HCT116 (cell line): Measurements from ENCODE around the gene OXCT1. TPM values are rescaled to one million over a fixed set of nuclear protein-coding genes. Genes with fewer than 3 reads are reported as not detected.

Experiments used
- ATAC-seq: fragments of 200-7000 bp; cut with Tn5 transposase; 2 replicates; pipeline ENCODE4 v1.9.1; 2020; ENCODE audit warnings: mild to moderate bottlenecking, moderate library complexity
- BruUV-seq: library from RNA; stranded (reverse); fragments of 400-500 nt; replicated peaks from 2 replicates; lab custom pipeline; 2021; lab: Mats Ljungman, UMichigan
- CTCF ChIA-PET: fragments of 300-600 bp; sonication (Branson Sonifier 250); formaldehyde crosslinking; loops from one replicate; lab custom pipeline; 2021; ENCODE audit warnings: antibody characterized with exemption; lab: Charles Lee
- POLR2A ChIA-PET: fragments of 300-600, 350-600 bp; sonication (Branson Sonifier 250); formaldehyde crosslinking; loops from one replicate; lab custom pipeline; 2021; ENCODE audit warnings: antibody characterized with exemption; lab: Charles Lee
- RAD21 ChIA-PET, 2 experiments: fragments of 300-600 bp; sonication (Branson Sonifier 250); formaldehyde crosslinking; loops; one replicate each; lab custom pipeline; 2023; ENCODE audit warnings: low total read pairs in 2 of 2; ENCODE audit not compliant: uncharacterized antibody in 2 of 2, unreplicated experiment in 2 of 2, low non-redundant PET in 1 of 2; lab: Charles Lee
- DNase-seq: peaks from one replicate; pipeline ENCODE4 v3.0.0-alpha.2; 2010; ENCODE audit warnings: low read depth, low spot score
- H2AFZ ChIP-seq: fragments of 200-600 bp; shearing (Covaris generic), sonication (generic); 2 replicates; pipeline ENCODE4 v1.6.1; 2017; ENCODE audit warnings: low read depth, mixed run types, mixed read lengths, antibody characterized with exemption, low read length; ENCODE audit not compliant: poor library complexity, severe bottlenecking
- H3K27ac ChIP-seq: 2 replicates; pipeline ENCODE4 v1.5.1; 2012; ENCODE audit warnings: low read depth, low read length
- H3K27me3 ChIP-seq: fragments of 200-600 bp; sonication (generic); 2 replicates; pipeline ENCODE4 v1.6.1; 2016; ENCODE audit warnings: mixed run types, low read length, mixed read lengths; ENCODE audit not compliant: insufficient read depth
- H3K36me3 ChIP-seq, 2 experiments: fragments of 200-500 bp in 1 of 2; fragments of 200-600 bp in 1 of 2; sonication (Bioruptor generic) in 1 of 2; sonication (generic) in 1 of 2; 2 replicates each; pipeline versions ENCODE4 v1.5.1 to v1.6.1; 2014 to 2016; ENCODE audit warnings: low read length in 2 of 2, inconsistent platforms in 1 of 2, mixed read lengths in 1 of 2, mixed run types in 1 of 2; ENCODE audit not compliant: insufficient read depth in 2 of 2, control insufficient read depth in 1 of 2
- H3K4me1 ChIP-seq, 2 experiments: fragments of 200-600 bp in 1 of 2; sonication (generic) in 1 of 2; 2 replicates each; pipeline versions ENCODE4 v1.5.1 to v1.6.1; 2012 to 2017; ENCODE audit warnings: low read length in 2 of 2, inconsistent platforms in 1 of 2, mild to moderate bottlenecking in 1 of 2, mixed read lengths in 1 of 2, mixed run types in 1 of 2, moderate library complexity in 1 of 2; ENCODE audit not compliant: insufficient read depth in 2 of 2, control insufficient read depth in 1 of 2
- H3K4me2 ChIP-seq: fragments of 200-600 bp; sonication (generic); 2 replicates; pipeline ENCODE4 v1.6.1; 2017; ENCODE audit warnings: mixed run types, low read length, mixed read lengths
- H3K4me3 ChIP-seq, 2 experiments: fragments of 200-600 bp in 1 of 2; sonication (generic) in 1 of 2; replicated peaks in 1 of 2; 2 replicates each; pipeline ENCODE4 v1.5.1; 2011 to 2016; ENCODE audit warnings: low read length in 2 of 2, control low read depth in 1 of 2, low read depth in 1 of 2, mild to moderate bottlenecking in 1 of 2, mixed read lengths in 1 of 2, mixed run types in 1 of 2
- H3K79me2 ChIP-seq: fragments of 200-600 bp; sonication (generic); 2 replicates; pipeline ENCODE4 v1.6.1; 2017; ENCODE audit warnings: mild to moderate bottlenecking, mixed run types, low read length, moderate library complexity, mixed read lengths; ENCODE audit not compliant: insufficient read depth
- H3K9ac ChIP-seq: fragments of 200-600 bp; sonication (generic); 2 replicates; pipeline ENCODE4 v1.6.1; 2016; ENCODE audit warnings: low read length, mixed read lengths
- H3K9me2 ChIP-seq: fragments of 200-600 bp; sonication (generic), shearing (Covaris generic); 2 replicates; pipeline ENCODE4 v1.6.1; 2017; ENCODE audit warnings: mixed run types, mild to moderate bottlenecking, moderate library complexity; ENCODE audit not compliant: insufficient read depth
- H3K9me3 ChIP-seq, 2 experiments: fragments of 200-500 bp in 1 of 2; fragments of 200-600 bp in 1 of 2; sonication (Bioruptor generic) in 1 of 2; sonication (generic) in 1 of 2; 2 replicates each; pipeline ENCODE4 v1.6.1; 2014 to 2017; ENCODE audit warnings: low read length in 2 of 2, mixed read lengths in 2 of 2, inconsistent platforms in 1 of 2, low read depth in 1 of 2, mild to moderate bottlenecking in 1 of 2, mixed run types in 1 of 2, moderate library complexity in 1 of 2; ENCODE audit not compliant: control insufficient read depth in 1 of 2, insufficient read depth in 1 of 2
- H4K20me1 ChIP-seq: fragments of 200-600 bp; sonication (generic), shearing (Covaris generic); 2 replicates; pipeline ENCODE4 v1.6.1; 2017; ENCODE audit warnings: mixed run types, mild to moderate bottlenecking, moderate library complexity; ENCODE audit not compliant: insufficient read depth
- CBX3 ChIP-seq: IDR thresholded peaks from 2 replicates; pipeline ENCODE4 v1.6.1; 2012; ENCODE audit warnings: low read depth
- CEBPB ChIP-seq: IDR thresholded peaks from 2 replicates; pipeline ENCODE4 v1.6.1; 2012; ENCODE audit warnings: low read depth
- ELF1 ChIP-seq: IDR thresholded peaks from 2 replicates; pipeline ENCODE4 v1.6.1; 2012; ENCODE audit warnings: low read depth, borderline replicate concordance
- EZH2 ChIP-seq: fragments of 200-600 bp; sonication (generic); IDR thresholded peaks from 2 replicates; pipeline ENCODE4 v1.6.1; 2017; ENCODE audit warnings: antibody characterized with exemption, mixed run types
- FOSL1 ChIP-seq: IDR thresholded peaks from 2 replicates; pipeline ENCODE4 v1.6.1; 2012; ENCODE audit warnings: low read depth
- POLR2AphosphoS5 ChIP-seq: IDR thresholded peaks from 2 replicates; pipeline ENCODE4 v1.6.1; 2011; ENCODE audit warnings: mild to moderate bottlenecking, low read depth, low read length, moderate library complexity
- RAD21 ChIP-seq: IDR thresholded peaks from 2 replicates; pipeline ENCODE4 v1.6.1; 2012; ENCODE audit warnings: low read depth, mild to moderate bottlenecking
- SRF ChIP-seq: IDR thresholded peaks from 2 replicates; pipeline ENCODE4 v1.6.1; 2012; ENCODE audit warnings: low read depth
- TCF7L2 ChIP-seq: IDR thresholded peaks from 2 replicates; pipeline ENCODE4 v1.7.0; 2011; ENCODE audit warnings: borderline replicate concordance, inconsistent platforms; ENCODE audit not compliant: insufficient read depth, insufficient read length; ENCODE audit errors: extremely low read depth
- YY1 ChIP-seq: IDR thresholded peaks from 2 replicates; pipeline ENCODE4 v1.6.1; 2011; ENCODE audit warnings: low read length, low read depth, moderate library complexity, mild to moderate bottlenecking; ENCODE audit not compliant: insufficient replicate concordance; ENCODE audit errors: extremely low read depth
- intact Hi-C: fragments of 100-400 bp; cut with micrococcal nuclease; formaldehyde crosslinking; loops from 2 replicates; pipeline ENCODE4 v1.10.0; 2022
- total RNA-seq: library from RNA; stranded (reverse); gene quantifications from one replicate; pipeline ENCODE4 v1.2.1, GENCODE V29; 2021; ENCODE audit not compliant: unreplicated experiment

The OXCT1 gene
- total RNA-seq, 1 experiment from 2014 or later: 28.1 TPM

- Histone ChIP-seq H3K27me3 (no peaks in the 10 kb centered on the region), H4K20me1 (no peaks in the 10 kb centered on the region; the same call in 1 of the 2 replicates), H3K4me3 (no peak overlapping the region), H3K9me2 (no peaks in the 10 kb centered on the region), H3K4me2 (no peak overlapping the region), H3K9ac (no peak overlapping the region), H2AFZ (no peak overlapping the region), H3K9me3 (no peaks in the 10 kb centered on the region), H3K27ac (no peak overlapping the region), H3K79me2 (peaks cover 1% of the 10 kb centered on the region), H3K4me1 (no peaks in the 10 kb centered on the region), H3K36me3 (peaks cover 0 to 18% of the 10 kb centered on the region in 2 experiments; a peak in 2 of 4 replicates)
- no TSS peak for BruUV-seq
- intact Hi-C loops: loop anchor here (2.0 to 5.0 kb wide), 4 partner anchors 564 to 1031 kb away; partner anchors contain the start of gene GHR
- no peak for ATAC-seq
- ChIA-PET CTCF (interaction anchor here (0.9 to 7.3 kb wide), 3 partner anchors 199 to 1032 kb away, joined by 4 to 98 read pairs (median 14); no protein-coding TSS in a partner anchor), RAD21 (interaction anchor here in 1 of 2 experiments (2.0 kb wide), 1 partner anchor 199 kb away, joined by 14 read pairs; no protein-coding TSS in a partner anchor), POLR2A (interaction anchor here (0.9 kb wide), 1 partner anchor 1032 kb away, joined by 4 read pairs; no protein-coding TSS in a partner anchor)
- no peak for DNase-seq
- TF ChIP-seq CBX3 (no peak), POLR2AphosphoS5 (no peak), RAD21 (no peak), SRF (no peak), CEBPB (no peak), TCF7L2 (no peak), FOSL1 (no peak), YY1 (no peak), ELF1 (no peak), EZH2 (no peak)
These were observed 12.2 kb downstream of the OXCT1 start for GRCh38 chr5:41857989-41858388.
